Measurements from ENCODE around the gene SHCBP1L. TPM values are rescaled to one million over a fixed set of nuclear protein-coding genes. Genes with fewer than 3 reads are reported as not detected.
"Not testable (repeated sequence)": the region's sequence is repeated elsewhere in the genome, so short reads cannot be mapped to it uniquely, and the experiment has no call there.

SHCBP1L gene
- total and polyA plus RNA-seq, 9 donors, result not detected

GRCh38 chr1:182956708-182957365 lies 3.9 kb upstream of the SHCBP1L start:
- TF ChIP-seq CTCF (IDR thresholded peaks at IDR 0.05), result no peak
- TF ChIP-seq EP300 (IDR thresholded peaks at IDR 0.05), result no peak
- no peak for TF ChIP-seq POLR2A (IDR thresholded peaks at IDR 0.05)
- intact Hi-C loops (cut with DNase I), result loop anchor here in 1 of 4 donors (10.0 kb wide), 1 partner anchor 368 kb away; no protein-coding TSS in a partner anchor

DNA sequence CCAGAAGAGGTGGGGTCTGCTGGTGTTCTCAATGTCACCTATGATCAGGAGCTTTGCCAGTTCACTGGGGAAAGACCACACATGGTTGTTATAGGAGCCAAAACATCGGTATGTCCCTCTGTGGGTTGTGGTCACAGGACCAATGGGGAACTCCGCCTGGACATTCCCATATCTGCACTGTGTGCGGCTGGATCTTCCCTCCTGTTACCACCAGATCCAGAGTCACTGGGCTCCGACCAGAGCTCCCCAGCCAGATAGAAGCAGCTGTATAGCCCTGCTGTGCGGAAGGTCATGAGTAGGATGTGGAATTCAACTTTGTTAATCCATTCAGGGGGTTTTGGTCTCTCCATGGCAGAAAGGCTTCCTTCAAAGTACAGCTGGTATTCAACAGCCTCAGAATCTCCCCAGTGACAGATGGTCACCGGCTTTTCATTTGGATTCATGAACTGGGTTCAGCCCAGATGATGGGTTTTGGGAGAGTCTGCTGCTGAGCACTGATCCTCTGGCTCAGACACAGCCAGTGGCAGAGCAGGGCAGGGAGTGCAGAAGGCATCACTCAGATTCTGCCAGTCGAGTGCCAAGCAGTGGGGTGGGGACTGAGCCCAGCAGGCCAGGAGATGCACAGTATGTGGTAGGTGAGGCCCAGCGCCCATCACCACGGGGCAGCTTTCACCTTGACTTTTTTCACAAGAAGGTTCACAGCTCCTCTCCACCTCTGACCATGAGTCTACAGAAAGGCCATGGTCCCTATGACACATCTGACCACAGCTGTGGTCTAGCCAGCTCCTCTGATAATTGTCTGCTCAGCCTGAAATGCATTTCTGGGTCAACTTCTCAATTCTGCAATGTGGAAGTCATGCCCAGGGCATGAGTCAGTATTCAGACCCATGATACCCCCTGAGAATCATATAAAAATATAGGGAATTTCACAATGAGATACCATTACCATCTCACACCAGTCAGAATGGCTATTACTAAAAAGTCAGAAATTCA lies 2.9 kb upstream of the SHCBP1L start:
- no peak for TF ChIP-seq CTCF (IDR thresholded peaks at IDR 0.05)
- no peak for TF ChIP-seq EP300 (IDR thresholded peaks at IDR 0.05)
- no peak for TF ChIP-seq POLR2A (IDR thresholded peaks at IDR 0.05)
- no peak overlapping the region for H3K27ac ChIP-seq
- H3K9me3 ChIP-seq, result no peaks in the 10 kb centered on the region
- no peaks in the 10 kb centered on the region for H3K27me3 ChIP-seq
- no peak for DNase-seq
- H3K4me1 ChIP-seq (ENCODE audit: insufficient read depth), result peaks cover 4% of the 10 kb centered on the region
- WGBS, 3 donors, result 86 to 90% (median 87%) methylated on average over 9 of the region's 9 CpGs
- intact Hi-C loops (cut with DNase I), result loop anchor here in 1 of 4 donors (10.0 kb wide), 1 partner anchor 369 kb away; no protein-coding TSS in a partner anchor
- no peak overlapping the region for H3K4me3 ChIP-seq
- no peaks in the 10 kb centered on the region for H3K36me3 ChIP-seq

More at GRCh38 chr1:182956708-182957365, 3.9 kb upstream of the SHCBP1L start:
- 68 to 80% (median 69%) methylated on average over 2 of the region's 2 CpGs for WGBS, 3 donors
- Histone ChIP-seq H3K27ac (no peak overlapping the region), H3K9me3 (no peaks in the 10 kb centered on the region), H3K36me3 (no peaks in the 10 kb centered on the region), H3K27me3 (no peaks in the 10 kb centered on the region), H3K4me3 (no peak overlapping the region), H3K4me1 (ENCODE audit: insufficient read depth) (peaks cover 4% of the 10 kb centered on the region)
- no peak for DNase-seq

GRCh38 chr1:182953826-182954225 lies 860 bp upstream of the SHCBP1L start:
- TF ChIP-seq CTCF (IDR thresholded peaks at IDR 0.05) (no peak), POLR2A (IDR thresholded peaks at IDR 0.05) (no peak), EP300 (IDR thresholded peaks at IDR 0.05) (no peak)
- Histone ChIP-seq H3K27me3 (no peaks in the 10 kb centered on the region), H3K27ac (no peak overlapping the region), H3K36me3 (no peaks in the 10 kb centered on the region), H3K4me3 (no peak overlapping the region), H3K9me3 (no peaks in the 10 kb centered on the region), H3K4me1 (ENCODE audit: insufficient read depth) (peaks cover 4% of the 10 kb centered on the region)
- no peak for DNase-seq
- 64 to 69% (median 67%) methylated on average over 3 of the region's 3 CpGs for WGBS, 3 donors
- intact Hi-C loops (cut with DNase I), result loop anchor here in 1 of 4 donors (10.0 kb wide), 1 partner anchor 371 kb away; no protein-coding TSS in a partner anchor

DNA sequence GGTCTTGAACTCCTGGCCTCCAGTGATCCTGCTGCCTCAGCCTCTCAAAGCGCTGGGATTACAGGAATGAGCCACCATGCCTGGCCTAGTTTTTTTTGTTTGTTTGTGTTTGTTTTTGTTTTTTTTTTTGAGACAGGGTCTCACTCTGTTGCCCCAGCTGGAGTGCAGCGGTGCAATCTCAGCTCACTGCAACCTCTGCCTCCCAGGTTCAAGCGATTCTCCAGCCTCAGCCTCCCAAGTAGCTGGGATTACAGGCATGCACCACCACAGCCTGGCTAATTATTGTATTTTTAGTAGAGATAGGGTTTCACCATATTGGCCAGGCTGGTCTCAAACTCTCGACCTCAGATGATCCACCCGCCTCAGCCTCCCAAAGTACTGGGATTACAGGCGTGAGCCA lies 9.6 kb downstream of the SHCBP1L start:
- WGBS, 3 donors, result 93 to 95% (median 95%) methylated on average over 6 of the region's 6 CpGs
- H3K27ac ChIP-seq; H3K4me1 ChIP-seq (ENCODE audit: insufficient read depth); H3K9me3 ChIP-seq; intact Hi-C loops (cut with DNase I); H3K36me3 ChIP-seq; H3K27me3 ChIP-seq; DNase-seq; H3K4me3 ChIP-seq: not testable (repeated sequence)

GRCh38 chr1:182942145-182942544 lies 10.8 kb downstream of the SHCBP1L start:
- H3K4me3 ChIP-seq; DNase-seq; intact Hi-C loops (cut with DNase I); H3K9me3 ChIP-seq; H3K27me3 ChIP-seq; H3K27ac ChIP-seq; H3K36me3 ChIP-seq; H3K4me1 ChIP-seq (ENCODE audit: insufficient read depth): not testable (repeated sequence)
- WGBS, 3 donors, result 16 to 22% (median 20%) methylated on average over 25 of the region's 25 CpGs

All from ovary (tissue), 9 donors.